Astrocyte of the cerebellum (primary cell): ENCODE results near the gene TMC5.

Source experiments
- DNase-seq: peaks from one replicate; pipeline ENCODE4 v3.0.0-alpha.2; 2011; ENCODE audit warnings: low read depth
- H3K4me3 ChIP-seq: 2 replicates; pipeline ENCODE4 v1.5.1; 2011; ENCODE audit warnings: mild to moderate bottlenecking, low read depth, low read length, moderate library complexity
- in situ Hi-C: cut with HindIII; loops from 2 replicates; pipeline ENCODE4 v1.10.0; 2017; ENCODE audit warnings: low sequenced_read_pairs
- TF ChIP-seq, protein P1 (sequence below): IDR thresholded peaks from 2 replicates; pipeline ENCODE4 v1.5.1; 2012; ENCODE audit warnings: low read length, low read depth, moderate library complexity, mild to moderate bottlenecking; ENCODE audit errors: missing control alignments

Gene TMC5

DNA sequence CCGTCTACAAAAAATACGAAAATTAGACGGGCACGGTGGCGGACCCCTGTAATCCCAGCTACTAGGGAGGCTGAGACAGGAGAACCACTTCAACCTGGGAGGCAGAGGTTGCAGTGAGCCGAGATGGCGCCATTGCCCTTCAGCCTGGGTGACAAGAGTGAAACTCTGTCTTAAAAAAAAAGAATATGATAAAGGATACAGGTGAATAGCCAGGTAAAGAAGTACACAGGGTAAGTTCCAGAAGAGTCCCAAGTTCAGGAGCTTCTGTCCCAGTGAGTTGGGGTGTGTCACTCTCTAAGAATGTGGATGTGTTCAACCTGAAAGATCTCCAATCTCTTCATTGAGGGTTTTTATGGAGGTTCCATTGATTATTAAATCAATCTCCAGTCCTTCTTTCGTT, 6.8 kb downstream of the TMC5 start:
- TF ChIP-seq, protein P1, sequence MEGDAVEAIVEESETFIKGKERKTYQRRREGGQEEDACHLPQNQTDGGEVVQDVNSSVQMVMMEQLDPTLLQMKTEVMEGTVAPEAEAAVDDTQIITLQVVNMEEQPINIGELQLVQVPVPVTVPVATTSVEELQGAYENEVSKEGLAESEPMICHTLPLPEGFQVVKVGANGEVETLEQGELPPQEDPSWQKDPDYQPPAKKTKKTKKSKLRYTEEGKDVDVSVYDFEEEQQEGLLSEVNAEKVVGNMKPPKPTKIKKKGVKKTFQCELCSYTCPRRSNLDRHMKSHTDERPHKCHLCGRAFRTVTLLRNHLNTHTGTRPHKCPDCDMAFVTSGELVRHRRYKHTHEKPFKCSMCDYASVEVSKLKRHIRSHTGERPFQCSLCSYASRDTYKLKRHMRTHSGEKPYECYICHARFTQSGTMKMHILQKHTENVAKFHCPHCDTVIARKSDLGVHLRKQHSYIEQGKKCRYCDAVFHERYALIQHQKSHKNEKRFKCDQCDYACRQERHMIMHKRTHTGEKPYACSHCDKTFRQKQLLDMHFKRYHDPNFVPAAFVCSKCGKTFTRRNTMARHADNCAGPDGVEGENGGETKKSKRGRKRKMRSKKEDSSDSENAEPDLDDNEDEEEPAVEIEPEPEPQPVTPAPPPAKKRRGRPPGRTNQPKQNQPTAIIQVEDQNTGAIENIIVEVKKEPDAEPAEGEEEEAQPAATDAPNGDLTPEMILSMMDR: no peak
- no peak for DNase-seq
- in situ Hi-C loops: no loop called here
- no peak overlapping the region for H3K4me3 ChIP-seq

DNA sequence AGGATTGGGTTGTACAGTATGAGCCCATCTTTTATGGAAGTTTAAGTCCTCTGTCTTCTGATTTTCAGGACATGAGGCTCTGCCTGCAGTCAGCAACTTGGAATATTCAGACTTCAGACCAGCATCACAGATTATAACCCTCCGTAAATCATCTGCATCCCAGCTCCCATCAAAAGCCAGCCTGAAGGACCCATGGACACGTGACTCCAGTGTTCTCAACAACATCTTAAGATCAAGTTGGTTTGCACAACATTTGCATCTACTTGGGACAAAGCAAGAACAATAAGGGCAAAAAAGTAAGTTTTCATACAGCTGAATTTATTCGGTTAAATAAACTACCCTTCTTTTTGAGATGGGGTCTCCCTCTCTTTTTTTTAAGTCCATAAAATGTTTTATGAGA, 12.7 kb downstream of the TMC5 start:
- DNase-seq: no peak
- no peak overlapping the region for H3K4me3 ChIP-seq
- TF ChIP-seq, protein P1: no peak
- in situ Hi-C loops: no loop called here

DNA sequence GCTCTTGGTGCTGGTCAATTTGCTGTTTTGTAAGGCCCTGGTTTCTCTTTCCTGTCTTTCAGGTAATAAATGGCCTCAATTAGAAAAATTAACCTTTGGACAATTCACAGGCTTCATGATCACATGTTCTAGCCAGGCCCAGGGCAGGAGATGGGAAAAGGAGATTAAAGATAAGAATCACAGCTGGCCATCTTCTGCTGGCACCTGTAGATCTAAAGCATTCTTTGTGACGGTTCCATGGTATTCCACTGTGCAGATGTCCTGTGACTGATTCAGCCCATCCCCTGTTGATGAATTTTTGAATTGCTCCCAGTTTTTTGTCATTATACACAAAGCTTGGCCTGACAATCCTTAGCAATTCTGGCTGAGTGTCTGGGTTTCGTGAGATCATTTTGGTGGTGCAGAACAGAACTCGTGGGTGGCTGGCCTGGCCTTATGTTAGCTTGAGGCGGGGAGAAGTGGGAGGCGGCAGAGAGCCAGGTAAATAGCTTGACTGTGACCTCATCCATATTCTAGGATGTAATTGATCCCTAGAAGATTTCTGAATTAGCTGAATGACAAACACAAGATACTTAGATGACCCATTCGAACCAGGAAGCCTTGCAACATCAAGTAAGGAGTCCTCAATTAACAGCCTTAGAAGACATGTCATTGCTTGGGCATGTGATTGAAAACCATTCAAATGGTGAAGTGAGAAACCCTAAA, 14.1 kb downstream of the TMC5 start:
- in situ Hi-C loops: no loop called here
- DNase-seq: no peak

DNA sequence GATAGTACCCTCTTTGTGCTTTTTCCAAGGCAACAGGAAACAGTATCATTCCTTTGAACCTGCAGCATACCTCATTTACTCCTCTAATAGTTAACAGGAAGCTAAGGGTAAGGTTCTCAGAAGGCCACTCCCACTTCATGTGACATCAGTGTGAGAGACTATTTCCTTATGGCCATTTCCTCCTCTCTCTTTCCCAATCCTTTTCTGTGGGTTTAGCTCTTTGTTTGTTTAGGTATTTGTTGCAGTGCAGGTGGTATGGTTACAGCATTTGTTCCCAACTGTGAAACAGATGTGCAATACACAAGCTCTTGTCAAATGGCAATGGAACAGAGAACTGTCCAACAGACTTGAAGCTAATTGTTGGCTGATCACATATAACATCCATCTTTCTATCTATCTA, 14.7 kb downstream of the TMC5 start:
- TF ChIP-seq, protein P1: no peak
- in situ Hi-C loops: no loop called here
- no peak overlapping the region for H3K4me3 ChIP-seq
- no peak for DNase-seq

More for the DNA sequence above, 14.1 kb downstream of the TMC5 start:
- H3K4me3 ChIP-seq: no peak overlapping the region
- TF ChIP-seq, protein P1: no peak

DNA sequence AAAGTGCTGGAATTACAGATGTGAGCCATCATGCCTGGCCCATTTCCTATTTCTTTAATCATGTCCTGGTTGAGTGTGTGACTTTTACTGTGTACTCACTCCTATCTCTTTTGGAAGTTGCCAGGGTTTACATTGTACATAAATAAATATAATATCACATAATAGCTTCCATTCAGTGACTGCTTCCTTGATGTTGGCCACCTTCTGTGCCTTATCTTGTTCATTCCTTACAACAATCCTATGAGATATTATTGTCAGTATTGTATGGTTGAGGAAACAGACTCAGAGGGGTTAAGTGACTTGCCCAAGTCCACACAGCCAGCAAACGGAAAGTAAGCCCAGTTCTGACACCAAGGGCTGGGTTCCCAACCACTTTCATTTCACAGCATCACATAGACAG, 16.9 kb downstream of the TMC5 start:
- in situ Hi-C loops: no loop called here
- no peak for DNase-seq
- no peak overlapping the region for H3K4me3 ChIP-seq
- TF ChIP-seq, protein P1: no peak

DNA sequence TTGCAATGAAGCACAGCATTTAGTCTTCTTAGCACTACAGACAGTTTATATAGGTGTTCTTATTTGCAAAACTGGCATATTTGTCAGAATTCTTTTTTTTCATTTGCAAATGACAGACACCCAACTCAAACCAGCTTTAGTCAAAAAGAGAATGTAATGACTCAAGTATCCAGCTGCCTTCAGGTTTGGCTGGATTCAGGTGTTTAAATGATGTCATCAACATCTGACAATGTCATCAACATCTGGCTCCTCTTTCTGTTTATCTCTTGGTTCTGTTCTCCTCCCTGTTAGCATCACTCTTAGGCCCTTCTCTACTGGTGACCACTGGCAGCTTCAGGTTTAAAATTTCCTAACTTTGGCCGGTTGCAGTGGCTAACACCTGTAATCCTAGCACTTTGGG, 18.9 kb downstream of the TMC5 start:
- TF ChIP-seq, protein P1: no peak
- no peak for DNase-seq
- in situ Hi-C loops: no loop called here
- H3K4me3 ChIP-seq: no peak overlapping the region
